Embryonic facial prominence (tissue), 1 donor: ENCODE data around the gene POLR3A.
"Not testable (repeated sequence)": the region's sequence is repeated elsewhere in the genome, so short reads cannot be mapped to it uniquely, and the experiment has no call there.

Experiments used
- DNase-seq: peaks from one replicate; pipeline ENCODE4 v3.0.0-alpha.2; 2016; ENCODE audit errors: extremely low spot score

Gene POLR3A

GRCh38 chr10:78029269-78030226, at the start of gene POLR3A:
POLR3A (minus strand) TSS chr10:78029515; CDS start chr10:78029407, 108 bp downstream.
- peak; percentile 94 for DNase-seq

GRCh38 chr10:78078539-78079330, 49.4 kb upstream of the POLR3A start:
- DNase-seq = no peak

GRCh38 chr10:78075806-78076205, 46.5 kb upstream of the POLR3A start:
- not testable (repeated sequence) for DNase-seq

GRCh38 chr10:78072504-78072903, 43.2 kb upstream of the POLR3A start:
- DNase-seq = no peak

GRCh38 chr10:78071857-78072179, 42.5 kb upstream of the POLR3A start:
- DNase-seq = no peak

- no peak for DNase-seq
Measured at GRCh38 chr10:78071140-78071856, 42.0 kb upstream of the POLR3A start.

- DNase-seq = no peak
Measured at GRCh38 chr10:78070726-78071125, 41.4 kb upstream of the POLR3A start.

- DNase-seq = not testable (repeated sequence)
Measured at GRCh38 chr10:78070064-78070463, 40.7 kb upstream of the POLR3A start.

- DNase-seq = no peak
Measured at GRCh38 chr10:78069151-78069550, 39.8 kb upstream of the POLR3A start.

- no peak for DNase-seq
Measured at GRCh38 chr10:78066728-78067430, 37.6 kb upstream of the POLR3A start.

- no peak for DNase-seq
Measured at GRCh38 chr10:78066012-78066411, 36.7 kb upstream of the POLR3A start.

- DNase-seq = no peak
Measured at GRCh38 chr10:78065611-78066010, 36.3 kb upstream of the POLR3A start.

- not testable (repeated sequence) for DNase-seq
Measured at GRCh38 chr10:78064919-78065318, 35.6 kb upstream of the POLR3A start.

GRCh38 chr10:78063236-78063635, 33.9 kb upstream of the POLR3A start:
- no peak for DNase-seq

- no peak for DNase-seq
Measured at GRCh38 chr10:78062296-78062695, 33.0 kb upstream of the POLR3A start.

- no peak for DNase-seq
Measured at GRCh38 chr10:78059906-78060702, 30.8 kb upstream of the POLR3A start.

- no peak for DNase-seq
Measured at GRCh38 chr10:78058562-78058961, 29.2 kb upstream of the POLR3A start.

GRCh38 chr10:78053211-78053868, 24.0 kb upstream of the POLR3A start:
- DNase-seq = no peak

- no peak for DNase-seq
Measured at GRCh38 chr10:78049851-78050250, 20.5 kb upstream of the POLR3A start.

GRCh38 chr10:78047314-78047891, 18.1 kb upstream of the POLR3A start:
- DNase-seq = peak; percentile 53
